NCI-H2029 (cell line): ENCODE measurements around the gene CNTN5.
"Not testable (repeated sequence)": the region's sequence is repeated elsewhere in the genome, so short reads cannot be mapped to it uniquely, and the experiment has no call there.

ENCODE experiments used
- DNase-seq: peaks from one replicate; lab custom pipeline; 2025; lab: John Stamatoyannopoulos, UW

CNTN5 gene

DNA sequence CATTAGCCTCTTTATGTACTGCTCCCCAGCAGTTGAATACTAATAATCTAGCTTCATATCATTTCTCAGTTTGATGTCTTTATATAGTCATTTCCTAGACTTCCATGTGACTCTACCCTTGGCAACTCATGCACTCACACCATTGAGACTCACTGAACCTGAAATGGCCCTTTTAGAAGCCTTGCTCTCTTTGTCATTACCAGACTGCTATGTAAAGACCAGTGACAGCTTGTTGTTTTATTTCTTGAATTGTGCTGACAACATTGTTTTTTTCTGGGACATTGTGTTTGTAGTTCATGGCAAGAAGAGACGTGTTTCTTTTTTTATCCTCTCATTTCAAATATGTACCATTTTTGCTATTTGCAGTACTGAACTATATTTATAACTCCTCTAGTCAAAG is 256.5 kb downstream of the CNTN5 start:
- DNase-seq = no peak

DNA sequence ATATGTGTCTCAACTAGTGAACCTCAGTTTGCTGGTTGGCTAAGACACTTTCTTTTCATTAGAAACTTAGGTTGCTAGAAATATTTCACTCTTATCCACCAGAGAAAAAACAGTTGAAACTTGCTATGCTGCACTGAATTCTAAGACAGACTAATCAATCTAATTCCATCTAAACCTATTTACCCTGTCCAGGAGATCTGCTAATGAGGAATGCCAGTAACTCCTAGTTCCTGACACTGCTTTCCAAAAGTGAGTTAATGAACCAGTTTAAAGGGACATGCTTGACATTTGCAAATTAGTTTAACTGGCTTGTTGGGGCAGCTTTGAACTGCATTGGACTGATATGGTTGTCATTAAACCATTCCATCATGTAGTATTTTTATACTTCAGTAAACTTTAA is 258.5 kb downstream of the CNTN5 start:
- no peak for DNase-seq

DNA sequence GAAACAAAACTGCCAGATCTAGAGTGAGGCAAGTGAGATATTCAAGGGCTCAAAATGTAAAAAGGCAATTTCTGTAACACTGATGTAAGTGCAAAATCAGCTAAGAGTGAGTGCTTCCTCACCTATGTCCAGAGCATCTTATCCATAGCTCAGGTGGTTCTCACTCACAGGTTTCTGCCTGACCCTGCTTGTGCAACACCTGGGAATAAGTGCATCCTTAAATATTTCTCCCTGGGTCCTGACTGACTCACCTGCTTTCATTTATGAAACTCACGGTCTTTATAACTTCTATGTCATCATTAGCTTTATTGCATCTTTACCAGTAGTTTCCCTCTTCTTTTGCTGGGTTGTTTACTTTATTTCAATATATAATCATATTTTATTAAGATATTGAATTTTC is 260.6 kb downstream of the CNTN5 start:
- no peak for DNase-seq

DNA sequence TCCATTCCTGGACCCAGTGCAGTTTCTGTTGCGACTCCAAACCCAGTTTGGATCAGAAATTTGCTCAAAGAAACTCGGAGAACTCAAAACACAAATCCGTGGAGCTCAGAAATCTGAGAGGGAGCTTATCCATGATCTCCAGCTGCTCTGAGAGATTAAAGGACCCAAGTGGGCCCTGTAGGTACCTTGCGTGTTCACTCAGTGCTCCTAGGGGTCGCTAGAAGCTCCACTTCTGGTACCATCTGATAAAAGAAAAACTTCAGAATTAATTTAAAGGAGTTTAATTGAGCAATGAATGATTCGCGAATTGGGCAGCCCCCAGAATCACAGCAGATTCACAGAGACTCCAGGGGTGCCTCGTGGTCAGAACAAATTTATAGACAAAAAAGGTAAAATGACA is 277.2 kb downstream of the CNTN5 start:
- not testable (repeated sequence) for DNase-seq

DNA sequence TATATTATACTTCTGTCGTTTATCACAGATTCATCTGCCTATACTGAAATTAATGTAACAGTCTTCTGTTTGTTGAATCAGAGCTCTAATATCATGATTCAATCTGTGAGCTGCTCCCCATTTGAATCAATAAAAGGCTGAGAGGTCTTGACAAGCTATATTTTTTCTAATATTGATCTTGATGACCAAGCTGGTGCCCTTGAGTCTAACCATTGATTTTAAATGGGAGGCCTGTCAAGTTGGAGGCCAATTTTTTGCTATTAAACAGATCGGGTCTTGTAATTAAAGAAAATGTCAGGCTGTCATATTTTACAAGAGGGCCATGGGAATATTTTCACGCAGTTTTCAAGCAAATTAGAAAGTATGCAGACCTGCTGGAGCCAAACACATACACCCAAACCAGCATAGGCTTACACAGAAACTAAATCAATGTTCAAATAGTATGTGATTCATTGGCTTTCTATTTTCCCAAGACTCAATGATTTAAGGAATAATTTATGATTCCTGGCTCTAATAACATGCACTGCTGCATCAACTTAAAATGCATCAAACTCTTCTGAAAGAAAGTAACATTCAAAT is 286.9 kb downstream of the CNTN5 start:
- no peak for DNase-seq

DNA sequence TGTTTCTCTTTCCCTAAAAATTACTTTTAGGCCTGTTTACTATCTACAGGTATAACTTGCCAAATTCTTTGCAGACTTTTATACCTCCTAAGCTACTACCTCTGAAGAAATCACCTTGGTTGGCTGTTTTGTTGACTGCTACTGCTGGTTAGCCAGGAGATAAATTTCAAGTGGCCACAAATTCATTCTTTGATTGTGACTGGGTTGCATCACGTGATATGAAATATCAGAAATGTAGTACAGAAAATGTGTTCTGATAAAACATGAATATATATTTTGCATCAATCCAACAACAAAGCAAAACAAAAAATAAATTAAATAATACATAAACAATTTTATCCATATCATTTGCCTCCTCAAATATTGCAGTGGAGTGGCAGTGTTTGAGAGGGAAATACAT is 291.1 kb downstream of the CNTN5 start:
- DNase-seq = no peak

DNA sequence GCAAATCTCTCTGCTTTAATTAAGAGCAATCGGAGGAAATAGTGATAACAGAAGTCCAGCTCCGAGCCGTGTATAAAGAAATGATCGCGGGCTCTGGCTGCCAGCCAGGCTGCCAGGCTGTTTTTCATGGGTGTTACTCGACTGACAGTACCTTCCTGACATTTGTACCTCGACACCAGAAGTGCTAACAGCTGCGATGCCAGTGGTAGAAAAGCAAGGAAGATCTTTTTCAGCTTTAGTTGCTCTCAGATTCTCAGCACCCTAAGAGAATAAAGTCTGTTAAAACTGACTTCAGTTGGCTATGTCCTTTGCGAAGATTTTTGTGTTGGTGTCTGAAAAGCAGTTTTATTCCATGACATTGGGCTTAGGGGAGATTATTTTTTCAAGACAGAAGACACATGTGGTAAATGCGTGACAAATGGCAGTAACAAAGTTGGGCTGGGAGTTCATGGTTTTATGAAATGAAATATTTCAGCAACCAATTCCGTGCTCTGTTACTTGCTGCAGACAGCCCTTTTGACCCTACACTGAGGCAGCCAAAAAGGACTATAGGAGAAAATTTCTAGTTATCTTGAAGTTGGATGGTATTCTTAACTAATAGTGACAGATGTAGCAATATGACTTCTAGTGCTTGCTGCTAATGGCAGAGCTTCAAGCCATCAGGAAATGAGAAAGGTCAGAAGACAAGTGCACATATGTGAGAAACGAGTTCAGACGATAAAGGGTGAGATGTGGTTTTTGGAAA is 296.2 kb downstream of the CNTN5 start:
- DNase-seq = no peak

DNA sequence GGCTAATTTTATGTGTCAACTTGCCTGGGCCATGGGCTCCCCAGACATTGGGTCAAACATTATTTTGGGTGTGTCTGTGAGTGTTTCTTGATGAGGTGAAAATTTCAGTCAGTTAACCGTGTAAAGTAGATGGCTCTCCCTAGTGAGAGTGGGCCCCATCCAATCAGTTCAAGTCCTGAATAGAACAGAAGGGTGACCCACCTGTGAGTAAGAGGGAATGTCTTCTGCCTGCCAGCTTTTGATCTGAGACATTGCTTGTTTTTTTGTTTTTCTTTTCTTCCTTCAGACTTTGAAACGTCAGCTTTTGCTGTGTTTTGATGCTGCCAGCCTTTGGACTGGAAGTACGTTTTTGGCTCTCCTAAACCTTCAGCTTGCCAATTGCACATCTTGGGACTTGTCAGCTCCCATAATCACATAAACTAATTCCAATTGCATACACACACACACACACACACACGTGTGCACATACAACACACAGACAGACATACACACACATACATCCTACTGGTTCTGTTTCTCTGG is 300.1 kb downstream of the CNTN5 start:
- no peak for DNase-seq

DNA sequence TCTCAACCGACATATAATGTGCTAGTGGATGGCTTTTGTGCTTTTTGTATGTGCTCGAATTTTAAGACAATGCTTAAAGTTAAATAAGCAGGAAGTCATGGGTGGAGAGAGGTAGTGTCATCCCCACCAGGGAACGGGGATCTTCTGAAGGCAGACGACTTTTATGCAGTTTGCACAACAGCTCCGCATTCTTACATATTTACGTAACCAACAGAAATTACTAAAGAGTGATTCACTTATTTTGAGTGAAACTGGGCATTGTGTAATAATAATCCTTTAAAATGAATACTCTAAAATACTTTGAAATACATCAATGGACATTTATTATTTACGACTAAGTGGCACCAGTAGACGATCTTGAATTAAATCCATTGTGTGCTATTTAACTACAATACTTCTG is 305.1 kb downstream of the CNTN5 start:
- no peak for DNase-seq

DNA sequence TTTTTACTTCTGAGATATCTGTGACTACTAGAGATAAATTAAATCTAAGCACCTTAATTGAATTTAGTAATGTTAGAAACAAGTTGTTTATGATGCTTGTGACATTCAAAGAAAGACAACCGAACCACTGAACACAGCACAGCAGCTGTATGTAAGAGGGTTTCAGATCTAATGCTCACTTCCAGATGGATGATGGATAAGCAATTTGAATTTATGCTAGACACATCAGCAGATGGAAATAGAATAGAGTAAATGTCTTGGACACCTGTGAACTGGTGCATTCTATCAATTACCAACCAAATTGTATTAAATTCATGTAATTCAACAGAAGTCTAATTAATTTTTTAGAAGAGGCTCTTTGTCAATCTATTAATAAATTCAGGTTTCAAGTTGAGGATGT is 306.3 kb downstream of the CNTN5 start:
- DNase-seq = no peak

DNA sequence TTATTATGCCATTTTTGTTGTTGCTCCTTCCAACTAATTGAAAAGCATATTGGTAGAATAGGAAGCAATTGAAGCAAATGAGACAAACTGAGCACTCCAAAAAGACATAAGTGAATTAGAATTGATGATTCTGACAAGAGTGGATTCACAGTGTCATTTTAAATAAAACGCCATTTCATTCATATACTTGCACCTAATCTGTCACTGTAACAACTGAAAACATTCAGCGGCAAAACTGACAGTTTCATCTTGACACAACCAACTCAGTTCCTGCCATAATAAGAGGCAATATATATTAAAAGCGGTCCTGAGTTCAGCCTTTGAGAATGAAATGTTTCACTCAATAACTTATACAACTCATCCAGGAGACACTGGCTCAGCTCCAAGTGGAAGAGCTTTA is 306.8 kb downstream of the CNTN5 start:
- DNase-seq = no peak

DNA sequence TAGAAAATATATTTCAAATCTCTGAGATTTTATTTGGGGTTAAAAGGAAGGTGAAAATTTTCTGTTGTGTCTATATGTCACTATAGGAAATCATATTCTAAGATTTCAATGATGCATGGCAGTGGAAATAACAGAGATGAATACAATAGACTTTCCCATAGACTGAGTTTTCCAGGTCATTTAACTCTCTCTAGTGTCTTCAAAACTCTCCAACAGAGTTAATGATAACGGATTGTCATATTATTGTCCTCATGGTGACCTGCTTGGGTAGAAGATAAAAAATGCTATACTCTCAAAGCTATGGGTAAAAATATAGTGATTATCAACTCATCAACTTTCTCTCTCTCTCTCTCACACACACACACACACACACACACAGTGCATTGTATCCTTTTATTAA is 312.9 kb downstream of the CNTN5 start:
- no peak for DNase-seq

DNA sequence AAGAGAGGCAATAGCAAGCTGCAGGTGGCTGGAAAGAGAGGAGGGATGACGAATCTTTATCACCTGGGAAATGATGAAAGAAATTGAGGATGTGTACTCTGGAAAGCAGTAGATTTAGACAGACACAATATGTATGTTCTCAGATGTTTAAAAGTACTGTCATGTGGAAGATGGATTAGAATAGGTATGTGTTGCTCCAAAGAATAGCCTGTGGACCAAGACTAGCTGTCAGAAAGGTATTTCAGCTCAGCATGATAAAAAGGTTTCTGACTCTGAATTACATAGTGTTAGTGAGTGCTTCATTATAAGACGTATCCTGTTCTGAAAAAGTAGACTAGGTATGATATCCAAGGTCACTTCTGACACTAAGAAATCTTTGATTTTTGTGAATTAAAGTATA is 322.4 kb downstream of the CNTN5 start:
- no peak for DNase-seq

DNA sequence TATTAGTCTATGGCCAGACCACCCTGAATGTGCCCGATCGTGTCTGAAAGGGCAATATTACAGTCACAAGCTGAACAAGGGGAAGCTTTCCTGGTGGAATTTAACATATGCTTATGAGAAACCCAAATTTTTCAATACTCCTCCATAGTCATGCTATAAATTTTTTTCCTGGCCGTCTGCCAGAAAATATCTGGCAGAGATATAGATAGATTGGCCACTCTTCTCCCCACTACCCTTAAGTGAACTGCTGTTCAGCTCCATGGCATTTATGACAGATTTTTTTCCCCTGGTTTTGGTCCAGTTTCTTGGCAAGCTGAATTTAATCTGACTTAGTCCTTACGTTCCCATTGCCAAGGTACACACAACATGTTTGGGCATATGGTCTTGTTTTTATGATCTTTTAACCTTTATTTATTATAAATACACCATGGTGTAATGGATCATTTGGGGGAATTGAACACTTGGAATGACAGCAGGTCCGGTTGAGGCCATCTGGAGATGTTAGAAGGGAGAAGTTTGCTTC is 328.5 kb downstream of the CNTN5 start:
- no peak for DNase-seq

DNA sequence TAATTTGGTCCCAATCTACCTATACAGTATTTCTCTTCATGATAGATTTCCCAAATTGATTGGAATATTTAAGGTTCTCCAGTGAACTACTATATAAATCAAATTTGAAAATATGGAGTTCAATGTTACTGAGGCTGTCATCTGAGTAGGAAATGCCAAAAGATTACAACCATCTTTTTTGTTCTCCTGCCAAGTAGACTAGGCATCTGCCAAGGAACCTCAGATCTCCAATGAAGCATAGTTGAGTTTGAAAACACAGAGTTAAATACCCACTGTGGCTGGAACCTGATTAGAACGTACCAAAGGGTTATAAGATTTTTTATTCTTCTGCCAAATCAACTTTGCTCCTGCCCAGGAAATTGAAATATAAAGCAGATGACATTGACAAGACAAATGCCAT is 330.9 kb downstream of the CNTN5 start:
- DNase-seq = no peak

DNA sequence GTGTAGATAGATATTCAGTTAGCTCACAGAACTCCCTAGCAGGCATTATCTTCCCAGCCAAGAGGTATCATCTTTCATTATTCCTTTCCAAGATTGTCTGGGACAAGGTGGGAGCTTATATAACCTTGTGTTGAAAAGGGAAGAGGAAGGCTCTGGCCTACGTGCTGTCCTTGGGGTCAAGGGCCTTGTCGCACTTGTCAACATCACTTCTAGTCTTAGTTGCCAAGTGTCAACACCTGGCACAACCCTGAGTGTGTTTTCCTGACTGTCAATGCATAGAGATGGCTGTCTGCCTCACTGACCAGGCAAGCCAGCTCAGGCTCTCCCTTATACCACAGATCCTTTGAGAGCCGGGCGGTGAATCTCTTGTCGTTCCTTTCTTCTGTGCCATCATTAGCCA is 331.9 kb downstream of the CNTN5 start:
- no peak for DNase-seq

DNA sequence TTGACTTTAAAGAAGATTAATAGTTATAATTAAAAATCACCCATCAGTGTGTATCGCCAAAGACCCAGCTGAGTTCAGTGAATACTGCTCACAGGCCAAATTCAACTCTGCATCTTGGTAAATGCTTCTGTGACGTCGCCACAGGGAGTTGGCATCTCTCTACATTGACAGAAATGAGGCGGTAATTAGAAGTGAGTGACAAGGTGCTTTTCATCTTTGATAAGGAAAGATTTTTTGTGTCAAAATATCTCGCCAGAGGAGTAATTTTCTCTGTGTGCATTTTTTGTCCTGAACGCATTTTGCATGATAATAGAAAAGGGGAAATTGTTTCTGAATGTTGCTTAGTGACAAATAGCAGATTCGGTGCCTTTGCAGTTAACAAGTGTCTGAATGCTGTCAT is 345.8 kb downstream of the CNTN5 start:
- DNase-seq = no peak

DNA sequence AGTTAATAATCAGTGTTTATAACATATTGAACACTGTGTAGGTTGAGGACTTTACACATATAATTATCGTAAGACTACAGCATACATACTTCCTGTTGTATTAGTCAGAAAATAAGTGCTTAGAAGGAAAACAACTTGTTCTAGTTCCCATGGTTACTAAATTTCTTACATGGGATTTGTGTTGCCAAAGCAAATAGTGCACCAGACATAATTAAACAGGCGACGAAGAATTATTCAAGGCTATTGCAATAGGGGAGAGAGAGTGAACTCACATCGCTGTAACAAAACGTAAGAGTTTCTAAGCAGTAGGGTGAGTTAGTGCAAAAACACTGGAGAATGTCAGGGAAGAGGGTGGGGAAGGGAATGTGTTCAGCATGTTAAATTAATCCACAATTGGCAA is 347.8 kb downstream of the CNTN5 start:
- DNase-seq = no peak

DNA sequence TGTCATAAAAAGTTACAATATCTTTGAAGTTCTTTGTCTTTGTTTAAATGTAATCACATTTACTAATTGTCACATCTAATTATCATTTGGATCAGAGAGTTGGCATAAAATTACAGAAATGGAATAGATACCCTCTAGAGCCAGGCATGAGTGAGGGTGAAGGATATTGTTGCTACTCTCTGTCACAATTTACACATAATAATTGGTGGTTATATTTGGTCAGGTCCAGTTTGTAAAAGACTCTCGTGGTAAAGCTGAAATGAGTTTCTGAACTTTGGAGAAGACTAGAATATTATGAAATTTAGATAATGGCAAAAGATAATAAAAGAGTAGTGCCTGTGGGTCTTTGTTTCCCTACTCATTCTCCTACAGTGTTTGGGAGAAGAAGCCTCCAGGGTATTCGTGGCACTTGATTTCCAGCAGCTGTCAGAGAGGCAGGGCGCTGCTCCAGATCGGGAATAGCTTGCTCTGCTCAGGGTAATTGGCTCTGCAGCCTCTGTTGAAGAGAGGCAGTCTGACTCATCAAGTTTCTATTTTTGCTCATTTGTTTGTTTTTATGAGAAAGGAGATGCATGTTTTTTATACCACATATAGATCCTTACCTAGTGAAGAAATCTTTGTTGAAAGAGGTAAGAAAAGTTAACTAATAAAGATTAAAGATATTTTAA is 349.9 kb downstream of the CNTN5 start:
- no peak for DNase-seq

DNA sequence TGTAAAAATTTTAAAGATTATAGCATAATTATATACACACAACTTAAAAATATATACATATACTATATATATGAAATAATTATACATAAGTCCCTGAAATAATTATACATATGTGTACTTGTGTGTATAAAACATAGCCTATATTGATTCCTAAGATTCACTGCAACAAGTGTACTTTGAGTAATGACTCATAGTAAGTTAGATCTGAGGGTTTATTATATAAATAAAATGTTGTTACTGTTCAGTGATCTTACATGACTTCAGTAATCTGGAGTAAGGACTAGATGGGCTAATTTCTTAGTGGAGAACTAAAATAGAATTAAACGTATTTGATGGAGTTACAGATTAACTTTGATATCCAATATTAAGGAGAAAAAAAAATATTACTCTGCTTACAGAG is 350.5 kb downstream of the CNTN5 start:
- DNase-seq = no peak

DNA sequence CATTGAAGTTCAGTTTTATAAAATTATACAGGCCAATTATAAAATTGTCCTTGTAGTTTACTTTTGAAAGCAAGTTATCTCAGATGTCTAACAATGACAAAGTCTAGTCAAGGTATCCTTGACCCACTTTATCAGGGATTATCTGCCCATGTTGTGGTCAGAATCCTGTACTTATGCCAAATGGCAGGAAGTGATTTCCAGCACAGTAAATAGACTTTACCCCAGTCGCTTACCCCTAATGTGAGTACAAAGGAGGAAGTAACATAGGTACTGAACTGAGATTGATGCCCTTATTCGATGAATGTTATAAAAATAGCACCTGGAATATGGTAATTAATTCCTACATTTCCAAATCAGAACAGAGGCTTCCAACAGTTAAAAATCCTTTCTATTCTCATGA is 355.7 kb downstream of the CNTN5 start:
- DNase-seq = no peak

DNA sequence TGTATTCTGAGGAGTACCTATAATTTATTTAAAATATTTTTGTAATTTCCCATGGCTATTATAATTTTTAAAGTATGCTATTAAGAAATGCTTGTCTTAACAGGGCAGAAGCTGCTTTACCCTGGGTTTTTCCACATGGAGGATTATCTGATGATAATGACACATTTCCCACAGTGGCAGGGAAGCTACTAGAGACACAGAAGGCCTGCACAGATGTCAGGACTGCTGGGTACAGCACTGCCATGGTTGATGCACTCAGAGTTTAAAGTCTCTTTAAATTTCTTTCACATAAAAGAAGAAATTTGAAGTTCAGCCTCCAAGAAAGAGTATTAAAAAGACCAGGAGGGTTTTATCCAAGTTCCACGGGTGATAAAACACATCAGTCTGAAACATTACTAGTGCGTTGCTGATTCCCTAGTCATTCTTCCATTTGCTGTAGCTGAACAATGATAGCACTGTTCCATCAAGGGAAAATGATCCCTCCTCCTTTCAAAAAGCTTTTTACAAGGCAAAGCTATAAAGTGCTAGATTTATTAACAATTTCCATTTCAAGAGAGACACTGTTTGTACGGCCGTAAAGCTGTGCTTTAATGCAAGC is 363.0 kb downstream of the CNTN5 start:
- no peak for DNase-seq

DNA sequence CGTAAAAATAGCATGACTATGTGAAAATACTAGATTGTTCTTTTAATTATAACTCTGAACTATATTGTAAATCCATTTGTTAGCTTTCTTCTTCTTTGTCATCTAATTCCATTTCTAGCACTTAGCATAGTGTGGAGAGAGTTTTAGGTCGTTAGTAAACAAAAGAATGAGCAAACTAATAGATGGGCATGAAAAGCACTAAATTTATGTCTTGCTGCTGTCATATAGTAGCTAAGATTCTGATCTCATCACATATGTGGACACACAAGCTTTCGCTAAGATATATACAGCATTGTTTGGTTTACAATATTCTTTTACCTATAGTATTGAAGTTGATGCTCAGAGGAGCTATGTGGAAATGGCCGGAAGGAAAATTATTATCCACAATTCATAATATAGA is 370.5 kb downstream of the CNTN5 start:
- DNase-seq = no peak
